Liver (tissue), 9 donors: ENCODE data around the gene SULT6B1. TPM values are rescaled to one million over a fixed set of nuclear protein-coding genes. Genes with fewer than 3 reads are reported as not detected.

Experiments used
- DNase-seq: peaks from one replicate; pipeline ENCODE4 v3.0.0-alpha.2; 2017; ENCODE audit warnings: low spot score
- H3K27ac ChIP-seq, 2 donors: one replicate each; pipeline ENCODE4 v1.7.0; 2013; ENCODE audit warnings: inconsistent platforms in 2 of 2, low read length in 2 of 2, control low read depth in 1 of 2, low read depth in 1 of 2, mild to moderate bottlenecking in 1 of 2
- H3K27me3 ChIP-seq, 4 donors: one replicate each; pipeline versions ENCODE4 v1.6.1 to v1.7.0; 2013; ENCODE audit warnings: low read length in 3 of 4, inconsistent platforms in 1 of 4, mild to moderate bottlenecking in 1 of 4, moderate library complexity in 1 of 4; ENCODE audit not compliant: control insufficient read depth in 4 of 4, insufficient read depth in 4 of 4
- H3K36me3 ChIP-seq, 4 donors: one replicate each; pipeline versions ENCODE4 v1.6.1 to v1.7.0; 2013; ENCODE audit warnings: low read length in 3 of 4, mild to moderate bottlenecking in 3 of 4, low read depth in 1 of 4, moderate library complexity in 1 of 4; ENCODE audit not compliant: control insufficient read depth in 4 of 4, insufficient read depth in 3 of 4
- H3K4me1 ChIP-seq, 4 donors: one replicate each; pipeline versions ENCODE4 v1.6.1 to v1.7.0; 2013; ENCODE audit warnings: low read length in 3 of 4, mild to moderate bottlenecking in 3 of 4, moderate library complexity in 1 of 4; ENCODE audit not compliant: control insufficient read depth in 4 of 4, insufficient read depth in 4 of 4
- H3K4me3 ChIP-seq, 3 donors: one replicate each; pipeline versions ENCODE4 v1.6.1 to v1.7.0; 2013; ENCODE audit warnings: low read length in 3 of 3, control low read depth in 1 of 3, low read depth in 1 of 3, mild to moderate bottlenecking in 1 of 3
- H3K9ac ChIP-seq, 2 donors: one replicate each; pipeline ENCODE4 v1.7.0; 2013; ENCODE audit warnings: low read length in 2 of 2, mild to moderate bottlenecking in 2 of 2, moderate library complexity in 2 of 2, control low read depth in 1 of 2, low read depth in 1 of 2
- H3K9me3 ChIP-seq, 4 donors: one replicate each; pipeline versions ENCODE4 v1.6.1 to v1.7.0; 2013; ENCODE audit warnings: low read length in 3 of 4; ENCODE audit not compliant: control insufficient read depth in 4 of 4
- CTCF ChIP-seq: fragments of 150-350 bp; IDR thresholded peaks from 2 replicates; pipeline ENCODE4 v1.5.1; 2017; ENCODE audit warnings: improper control_type of control experiment, low read depth, low read length; ENCODE audit not compliant: missing input control
- EGR1 ChIP-seq, 2 donors: IDR thresholded peaks; 2 replicates each; pipeline ENCODE4 v1.6.1; 2016 to 2018; ENCODE audit warnings: antibody characterized with exemption in 2 of 2, low read depth in 2 of 2
- FOXA1 ChIP-seq: IDR thresholded peaks from 2 replicates; pipeline ENCODE4 v1.6.1; 2016; ENCODE audit warnings: antibody characterized with exemption
- FOXA2 ChIP-seq: IDR thresholded peaks from 2 replicates; pipeline ENCODE4 v1.6.1; 2016; ENCODE audit warnings: antibody characterized with exemption
- GABPA ChIP-seq, 2 donors: IDR thresholded peaks in 1 of 2; conservative IDR thresholded peaks in 1 of 2; 2 replicates each; pipeline ENCODE4 v1.6.1; 2016; ENCODE audit warnings: antibody characterized with exemption in 2 of 2, mild to moderate bottlenecking in 1 of 2, moderate library complexity in 1 of 2
- HNF4A ChIP-seq, 2 donors: conservative IDR thresholded peaks; 2 replicates each; pipeline ENCODE4 v1.6.1; 2016; ENCODE audit warnings: antibody characterized with exemption in 2 of 2, mild to moderate bottlenecking in 2 of 2
- HNF4G ChIP-seq: IDR thresholded peaks from 2 replicates; pipeline ENCODE4 v1.6.1; 2016; ENCODE audit warnings: antibody characterized with exemption
- JUND ChIP-seq, 2 donors: IDR thresholded peaks; 2 replicates each; pipeline ENCODE4 v1.6.1; 2016; ENCODE audit warnings: antibody characterized with exemption in 2 of 2
- MAX ChIP-seq: IDR thresholded peaks from 2 replicates; pipeline ENCODE4 v1.6.1; 2016; ENCODE audit warnings: antibody characterized with exemption
- NR2F2 ChIP-seq: IDR thresholded peaks from 2 replicates; pipeline ENCODE4 v1.6.1; 2016; ENCODE audit warnings: antibody characterized with exemption
- RAD21 ChIP-seq, 2 donors: IDR thresholded peaks; 2 replicates each; pipeline ENCODE4 v1.6.1; 2016; ENCODE audit warnings: antibody characterized with exemption in 2 of 2, mild to moderate bottlenecking in 2 of 2
- REST ChIP-seq: IDR thresholded peaks from 2 replicates; pipeline ENCODE4 v1.6.1; 2016; ENCODE audit warnings: antibody characterized with exemption, mild to moderate bottlenecking
- RXRA ChIP-seq, 2 donors: IDR thresholded peaks; 2 replicates each; pipeline ENCODE4 v1.6.1; 2017 to 2018; ENCODE audit warnings: antibody characterized with exemption in 2 of 2, mild to moderate bottlenecking in 1 of 2
- SP1 ChIP-seq: IDR thresholded peaks from 2 replicates; pipeline ENCODE4 v1.6.1; 2018; ENCODE audit warnings: antibody characterized with exemption, mild to moderate bottlenecking
- TAF1 ChIP-seq: conservative IDR thresholded peaks from 2 replicates; pipeline ENCODE4 v1.6.1; 2016; ENCODE audit warnings: antibody characterized with exemption, mild to moderate bottlenecking
- YY1 ChIP-seq: IDR thresholded peaks from 2 replicates; pipeline ENCODE4 v1.6.1; 2016; ENCODE audit warnings: antibody characterized with exemption, mild to moderate bottlenecking
- WGBS: extraction: QIAGEN DNeasy Blood & Tissue Kit; methylation state at CpG from one replicate; pipeline ENCODE4 v1.1.7; 2013; 5-methylcytosine and 5-hydroxymethylcytosine counted together
- polyA plus RNA-seq, 2 donors: library from polyadenylated mRNA; stranded (reverse) in 1 of 2; unstranded in 1 of 2; fragments of 200-250 nt in 1 of 2; fragments of >200 nt in 1 of 2; fragmentation: Nextera tagmentation in 1 of 2; extraction: Ambion mirVana in 1 of 2; gene quantifications; one replicate each; pipeline versions ENCODE4 v1.2.1 to v1.2.3, GENCODE V29; 2013 to 2015
- total RNA-seq, 2 donors: library from RNA; depleted of rRNA; stranded (reverse); fragments of >200 nt; gene quantifications; one replicate each; pipeline ENCODE4 v1.2.3, GENCODE V29; 2014
- TF ChIP-seq, protein P1 (sequence below): IDR thresholded peaks from 2 replicates; pipeline ENCODE4 v1.6.1; 2016; ENCODE audit warnings: antibody characterized with exemption
- TF ChIP-seq, protein P2 (sequence below): IDR thresholded peaks from 2 replicates; pipeline ENCODE4 v1.6.1; 2016; ENCODE audit warnings: antibody characterized with exemption
- donor health status: healthy.
- donor health status: healthy.
- donor health status: healthy.
- donor health status: healthy.
- donor health status: healthy.

Gene SULT6B1
- total and polyA plus RNA-seq, 4 donors = not detected

DNA sequence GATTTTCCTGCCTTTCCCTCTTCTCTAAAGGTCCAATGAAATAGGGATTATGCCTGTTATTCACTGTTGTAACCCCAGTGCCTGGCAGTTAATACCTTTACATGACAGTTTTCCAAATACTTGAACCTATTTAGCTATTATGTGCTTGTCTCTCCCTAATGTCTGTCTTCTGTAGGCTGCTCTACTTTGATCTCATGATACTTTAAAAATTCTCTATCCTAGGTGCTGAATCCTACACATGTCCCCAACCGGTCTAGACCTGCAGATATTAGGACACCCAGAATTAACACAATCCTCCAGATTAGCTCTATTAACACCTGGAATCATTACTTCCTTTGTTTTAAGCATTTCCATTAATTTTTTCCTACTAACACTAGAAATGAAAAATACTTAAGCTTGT, 35.6 kb upstream of the SULT6B1 start:
- no peak for DNase-seq
- H3K9ac ChIP-seq = no peak overlapping the region
- H3K36me3 ChIP-seq = peaks cover 3 to 45% (median 35%) of the 10 kb centered on the region in 4 donors
- H3K27ac ChIP-seq = no peak overlapping the region
- no peaks in the 10 kb centered on the region for H3K9me3 ChIP-seq
- H3K4me3 ChIP-seq = no peak overlapping the region
- H3K27me3 ChIP-seq = no peaks in the 10 kb centered on the region
- WGBS = 97% methylated on average over 1 of the region's 1 CpG
- TF ChIP-seq REST (peak; percentile 59), HNF4A (conservative IDR thresholded peaks at IDR 0.05) (no peak)
- peaks cover 0 to 3% (median under 1%) of the 10 kb centered on the region in 4 donors for H3K4me1 ChIP-seq

DNA sequence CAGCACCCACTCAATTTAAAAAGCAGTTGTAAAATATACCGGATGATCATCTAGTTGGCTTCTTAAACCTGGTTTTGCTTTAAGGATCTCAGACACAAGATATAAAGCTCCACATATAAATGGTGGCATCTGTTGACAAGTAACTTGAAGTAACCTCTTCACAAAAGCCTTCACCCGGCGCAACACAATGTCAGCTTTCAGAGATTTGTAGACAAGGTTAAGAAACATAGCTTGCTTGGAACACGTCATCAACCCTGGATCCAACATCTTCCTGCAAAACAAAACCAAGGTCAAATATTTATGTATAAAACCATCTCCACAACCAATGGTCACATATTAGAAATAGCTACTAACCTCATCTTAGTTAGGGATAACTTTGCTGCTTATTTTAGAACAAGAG, 34.7 kb upstream of the SULT6B1 start:
- H3K27me3 ChIP-seq = no peaks in the 10 kb centered on the region
- no peaks in the 10 kb centered on the region for H3K9me3 ChIP-seq
- H3K36me3 ChIP-seq = peaks cover 3 to 48% (median 34%) of the 10 kb centered on the region in 4 donors
- no peak overlapping the region for H3K27ac ChIP-seq
- no peak overlapping the region for H3K9ac ChIP-seq
- no peak for DNase-seq
- no peak for TF ChIP-seq GABPA (IDR thresholded peaks at IDR 0.05 in 1 of 2, conservative IDR thresholded peaks at IDR 0.05 in 1 of 2)
- TF ChIP-seq YY1 = no peak
- TF ChIP-seq, protein P1, sequence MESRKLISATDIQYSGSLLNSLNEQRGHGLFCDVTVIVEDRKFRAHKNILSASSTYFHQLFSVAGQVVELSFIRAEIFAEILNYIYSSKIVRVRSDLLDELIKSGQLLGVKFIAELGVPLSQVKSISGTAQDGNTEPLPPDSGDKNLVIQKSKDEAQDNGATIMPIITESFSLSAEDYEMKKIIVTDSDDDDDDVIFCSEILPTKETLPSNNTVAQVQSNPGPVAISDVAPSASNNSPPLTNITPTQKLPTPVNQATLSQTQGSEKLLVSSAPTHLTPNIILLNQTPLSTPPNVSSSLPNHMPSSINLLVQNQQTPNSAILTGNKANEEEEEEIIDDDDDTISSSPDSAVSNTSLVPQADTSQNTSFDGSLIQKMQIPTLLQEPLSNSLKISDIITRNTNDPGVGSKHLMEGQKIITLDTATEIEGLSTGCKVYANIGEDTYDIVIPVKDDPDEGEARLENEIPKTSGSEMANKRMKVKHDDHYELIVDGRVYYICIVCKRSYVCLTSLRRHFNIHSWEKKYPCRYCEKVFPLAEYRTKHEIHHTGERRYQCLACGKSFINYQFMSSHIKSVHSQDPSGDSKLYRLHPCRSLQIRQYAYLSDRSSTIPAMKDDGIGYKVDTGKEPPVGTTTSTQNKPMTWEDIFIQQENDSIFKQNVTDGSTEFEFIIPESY = no peak
- no peak for TF ChIP-seq SP1
- no peak for TF ChIP-seq HNF4G
- no peak for TF ChIP-seq RXRA (IDR thresholded peaks at IDR 0.05)
- H3K4me1 ChIP-seq = peaks cover 0 to 3% (median under 1%) of the 10 kb centered on the region in 4 donors
- 98% methylated on average over 4 of the region's 4 CpGs for WGBS
- no peak overlapping the region for H3K4me3 ChIP-seq

DNA sequence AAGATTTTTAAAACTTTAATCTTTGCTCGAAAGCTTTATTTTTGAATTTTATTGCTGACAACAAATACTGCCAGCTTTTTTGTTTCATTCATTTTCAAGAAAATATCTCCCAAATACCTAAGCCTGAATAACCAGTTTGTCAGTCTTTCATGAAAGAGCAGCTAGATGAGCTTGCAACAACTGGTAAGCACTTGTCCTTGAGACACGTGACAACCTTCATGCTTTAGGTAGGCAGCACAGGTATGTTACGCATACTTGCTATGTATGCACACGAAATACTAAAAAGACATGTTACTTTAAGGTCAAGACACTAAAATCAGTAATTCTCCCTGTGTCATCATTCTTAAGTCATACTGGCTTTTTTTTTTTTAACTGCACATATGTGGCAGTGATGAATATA, 30.6 kb upstream of the SULT6B1 start:
- peaks cover 6 to 51% (median 38%) of the 10 kb centered on the region in 4 donors for H3K36me3 ChIP-seq
- no peak overlapping the region for H3K27ac ChIP-seq
- no peak overlapping the region for H3K9ac ChIP-seq
- no peak overlapping the region for H3K4me3 ChIP-seq
- peaks cover 0 to under 1% (median 0%) of the 10 kb centered on the region in 4 donors for H3K4me1 ChIP-seq
- H3K27me3 ChIP-seq = no peaks in the 10 kb centered on the region
- no peak for DNase-seq
- WGBS = 95% methylated on average over 4 of the region's 4 CpGs
- no peaks in the 10 kb centered on the region for H3K9me3 ChIP-seq
- TF ChIP-seq RAD21 (IDR thresholded peaks at IDR 0.05) (no peak), YY1 (no peak), SP1 (no peak), HNF4A (conservative IDR thresholded peaks at IDR 0.05) (no peak), FOXA2 (no peak), HNF4G (no peak), FOXA1 (no peak), CTCF (no peak), MAX (no peak), NR2F2 (no peak), GABPA (IDR thresholded peaks at IDR 0.05 in 1 of 2, conservative IDR thresholded peaks at IDR 0.05 in 1 of 2) (no peak), RXRA (IDR thresholded peaks at IDR 0.05) (no peak), EGR1 (IDR thresholded peaks at IDR 0.05; ENCODE audit: low read depth in 2 of 2) (no peak), JUND (IDR thresholded peaks at IDR 0.05) (no peak), TAF1 (no peak)
- TF ChIP-seq, protein P1 = no peak
- TF ChIP-seq, protein P2, sequence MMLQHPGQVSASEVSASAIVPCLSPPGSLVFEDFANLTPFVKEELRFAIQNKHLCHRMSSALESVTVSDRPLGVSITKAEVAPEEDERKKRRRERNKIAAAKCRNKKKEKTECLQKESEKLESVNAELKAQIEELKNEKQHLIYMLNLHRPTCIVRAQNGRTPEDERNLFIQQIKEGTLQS = no peak
